Measurements from ENCODE around the gene SLC17A5.

- TF ChIP-seq, protein P1, sequence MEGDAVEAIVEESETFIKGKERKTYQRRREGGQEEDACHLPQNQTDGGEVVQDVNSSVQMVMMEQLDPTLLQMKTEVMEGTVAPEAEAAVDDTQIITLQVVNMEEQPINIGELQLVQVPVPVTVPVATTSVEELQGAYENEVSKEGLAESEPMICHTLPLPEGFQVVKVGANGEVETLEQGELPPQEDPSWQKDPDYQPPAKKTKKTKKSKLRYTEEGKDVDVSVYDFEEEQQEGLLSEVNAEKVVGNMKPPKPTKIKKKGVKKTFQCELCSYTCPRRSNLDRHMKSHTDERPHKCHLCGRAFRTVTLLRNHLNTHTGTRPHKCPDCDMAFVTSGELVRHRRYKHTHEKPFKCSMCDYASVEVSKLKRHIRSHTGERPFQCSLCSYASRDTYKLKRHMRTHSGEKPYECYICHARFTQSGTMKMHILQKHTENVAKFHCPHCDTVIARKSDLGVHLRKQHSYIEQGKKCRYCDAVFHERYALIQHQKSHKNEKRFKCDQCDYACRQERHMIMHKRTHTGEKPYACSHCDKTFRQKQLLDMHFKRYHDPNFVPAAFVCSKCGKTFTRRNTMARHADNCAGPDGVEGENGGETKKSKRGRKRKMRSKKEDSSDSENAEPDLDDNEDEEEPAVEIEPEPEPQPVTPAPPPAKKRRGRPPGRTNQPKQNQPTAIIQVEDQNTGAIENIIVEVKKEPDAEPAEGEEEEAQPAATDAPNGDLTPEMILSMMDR (IDR thresholded peaks at IDR 0.05) = no peak
- TF ChIP-seq POLR2A (IDR thresholded peaks at IDR 0.05) = no peak
- TF ChIP-seq EP300 (IDR thresholded peaks at IDR 0.05) = no peak
Measured at GRCh38 chr6:73581293-73581692, 72.5 kb downstream of the SLC17A5 start.
